ENCODE measurements around the gene KCNJ18. TPM values are rescaled to one million over a fixed set of nuclear protein-coding genes. Genes with fewer than 3 reads are reported as not detected.
"Not testable (repeated sequence)": the region's sequence is repeated elsewhere in the genome, so short reads cannot be mapped to it uniquely, and the experiment has no call there.

KCNJ18 gene
- total RNA-seq, 1 donor from 2014 or later, result not detected

DNA sequence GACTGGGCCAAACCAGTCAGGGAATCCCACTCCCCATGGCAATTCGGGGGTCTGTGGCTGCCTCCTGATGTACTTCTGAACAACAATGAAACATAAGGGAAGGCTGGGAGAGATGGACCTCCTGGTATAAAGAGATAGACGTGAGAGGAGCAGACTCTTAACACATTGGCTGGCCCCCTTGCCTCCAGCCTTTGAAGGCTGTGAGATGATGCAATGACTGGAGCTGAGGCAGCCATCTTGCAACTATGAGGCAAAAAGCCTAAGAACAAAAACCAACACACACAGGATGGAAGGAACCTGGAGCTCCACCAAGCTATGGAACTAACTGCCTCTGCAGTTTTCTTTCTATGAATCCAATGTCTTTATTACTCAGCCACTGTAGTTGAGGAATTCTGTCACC is 58.8 kb downstream of the KCNJ18 start:
- DNase-seq (ENCODE audit: low spot score), result not testable (repeated sequence)

Measured in mesenteric fat pad (tissue), 1 donor.